ENCODE data around the gene UNC5B. TPM values are rescaled to one million over a fixed set of nuclear protein-coding genes. Genes with fewer than 3 reads are reported as not detected.

Gene UNC5B
- total and polyA plus RNA-seq, 2 donors from 2014 or later, result 5.5 to 22.6 TPM

GRCh38 chr10:71177651-71178199 is 34.6 kb upstream of the UNC5B start:
- Histone ChIP-seq H3K27ac (ENCODE audit: low read depth in 2 of 2, low read length in 2 of 2) (no peak overlapping the region), H3K4me3 (ENCODE audit: low read length in 3 of 3) (no peak overlapping the region), H3K36me3 (ENCODE audit: control insufficient read depth in 2 of 3, insufficient read depth in 3 of 3, low read length in 3 of 3) (no peaks in the 10 kb centered on the region), H3K4me1 (ENCODE audit: control insufficient read depth in 2 of 3, insufficient read depth in 2 of 3, low read depth in 1 of 3, low read length in 3 of 3) (no peaks in the 10 kb centered on the region), H3K9ac (ENCODE audit: low read length in 3 of 3) (no peak overlapping the region), H3K27me3 (ENCODE audit: control insufficient read depth, insufficient read depth, low read length) (no peaks in the 10 kb centered on the region), H3K9me3 (ENCODE audit: control insufficient read depth in 2 of 3, insufficient read depth in 1 of 3, low read length in 3 of 3) (no peaks in the 10 kb centered on the region)
- FAIRE-seq, result no peak
- intact Hi-C loops (cut with DNase I), result no loop called here
- TF ChIP-seq CTCF (IDR thresholded peaks at IDR 0.05; ENCODE audit: borderline replicate concordance, extremely low read depth, insufficient read depth), result no peak
- DNase-seq, result peak in 4 of 5 donors; percentile 52 to 67 (median 58)

GRCh38 chr10:71178880-71179279 is 33.5 kb upstream of the UNC5B start:
- H3K9ac ChIP-seq (ENCODE audit: low read length in 3 of 3), result no peak overlapping the region
- H3K27ac ChIP-seq (ENCODE audit: low read depth in 2 of 2, low read length in 2 of 2), result no peak overlapping the region
- no peak for FAIRE-seq
- no peak for DNase-seq
- H3K27me3 ChIP-seq (ENCODE audit: control insufficient read depth, insufficient read depth, low read length), result no peaks in the 10 kb centered on the region
- H3K4me3 ChIP-seq (ENCODE audit: low read length in 3 of 3), result no peak overlapping the region
- H3K36me3 ChIP-seq (ENCODE audit: control insufficient read depth in 2 of 3, insufficient read depth in 3 of 3, low read length in 3 of 3), result no peaks in the 10 kb centered on the region
- H3K4me1 ChIP-seq (ENCODE audit: control insufficient read depth in 2 of 3, insufficient read depth in 2 of 3, low read depth in 1 of 3, low read length in 3 of 3), result no peaks in the 10 kb centered on the region
- TF ChIP-seq CTCF (IDR thresholded peaks at IDR 0.05; ENCODE audit: borderline replicate concordance, extremely low read depth, insufficient read depth), result no peak
- H3K9me3 ChIP-seq (ENCODE audit: control insufficient read depth in 2 of 3, insufficient read depth in 1 of 3, low read length in 3 of 3), result no peaks in the 10 kb centered on the region
- intact Hi-C loops (cut with DNase I), result no loop called here

GRCh38 chr10:71179382-71179781 is 33.0 kb upstream of the UNC5B start:
- intact Hi-C loops (cut with DNase I), result no loop called here
- H3K27me3 ChIP-seq (ENCODE audit: control insufficient read depth, insufficient read depth, low read length), result no peaks in the 10 kb centered on the region
- no peak for FAIRE-seq
- no peak overlapping the region for H3K4me3 ChIP-seq (ENCODE audit: low read length in 3 of 3)
- no peak for DNase-seq
- no peaks in the 10 kb centered on the region for H3K9me3 ChIP-seq (ENCODE audit: control insufficient read depth in 2 of 3, insufficient read depth in 1 of 3, low read length in 3 of 3)
- H3K9ac ChIP-seq (ENCODE audit: low read length in 3 of 3), result no peak overlapping the region
- no peak overlapping the region for H3K27ac ChIP-seq (ENCODE audit: low read depth in 2 of 2, low read length in 2 of 2)
- H3K4me1 ChIP-seq (ENCODE audit: control insufficient read depth in 2 of 3, insufficient read depth in 2 of 3, low read depth in 1 of 3, low read length in 3 of 3), result no peaks in the 10 kb centered on the region
- no peak for TF ChIP-seq CTCF (IDR thresholded peaks at IDR 0.05; ENCODE audit: borderline replicate concordance, extremely low read depth, insufficient read depth)
- no peaks in the 10 kb centered on the region for H3K36me3 ChIP-seq (ENCODE audit: control insufficient read depth in 2 of 3, insufficient read depth in 3 of 3, low read length in 3 of 3)

GRCh38 chr10:71184421-71184820 is 27.9 kb upstream of the UNC5B start:
- no peak for TF ChIP-seq CTCF (IDR thresholded peaks at IDR 0.05; ENCODE audit: borderline replicate concordance, extremely low read depth, insufficient read depth)
- H3K36me3 ChIP-seq (ENCODE audit: control insufficient read depth in 2 of 3, insufficient read depth in 3 of 3, low read length in 3 of 3), result no peaks in the 10 kb centered on the region
- H3K4me1 ChIP-seq (ENCODE audit: control insufficient read depth in 2 of 3, insufficient read depth in 2 of 3, low read depth in 1 of 3, low read length in 3 of 3), result no peaks in the 10 kb centered on the region
- DNase-seq, result no peak
- no peaks in the 10 kb centered on the region for H3K9me3 ChIP-seq (ENCODE audit: control insufficient read depth in 2 of 3, insufficient read depth in 1 of 3, low read length in 3 of 3)
- H3K9ac ChIP-seq (ENCODE audit: low read length in 3 of 3), result no peak overlapping the region
- no peak overlapping the region for H3K4me3 ChIP-seq (ENCODE audit: low read length in 3 of 3)
- FAIRE-seq, result no peak
- H3K27me3 ChIP-seq (ENCODE audit: control insufficient read depth, insufficient read depth, low read length), result no peaks in the 10 kb centered on the region
- intact Hi-C loops (cut with DNase I), result no loop called here
- H3K27ac ChIP-seq (ENCODE audit: low read depth in 2 of 2, low read length in 2 of 2), result no peak overlapping the region

Measured in kidney (tissue), 14 donors.